8988T (cell line): ENCODE data around the gene GSTO2.
A peak's percentile ranks its signal among the peaks of the same experiment; 100 is the strongest.

Experiments used
- DNase-seq: peaks from one replicate; pipeline ENCODE4 v3.0.0; 2011

GSTO2 gene

DNA sequence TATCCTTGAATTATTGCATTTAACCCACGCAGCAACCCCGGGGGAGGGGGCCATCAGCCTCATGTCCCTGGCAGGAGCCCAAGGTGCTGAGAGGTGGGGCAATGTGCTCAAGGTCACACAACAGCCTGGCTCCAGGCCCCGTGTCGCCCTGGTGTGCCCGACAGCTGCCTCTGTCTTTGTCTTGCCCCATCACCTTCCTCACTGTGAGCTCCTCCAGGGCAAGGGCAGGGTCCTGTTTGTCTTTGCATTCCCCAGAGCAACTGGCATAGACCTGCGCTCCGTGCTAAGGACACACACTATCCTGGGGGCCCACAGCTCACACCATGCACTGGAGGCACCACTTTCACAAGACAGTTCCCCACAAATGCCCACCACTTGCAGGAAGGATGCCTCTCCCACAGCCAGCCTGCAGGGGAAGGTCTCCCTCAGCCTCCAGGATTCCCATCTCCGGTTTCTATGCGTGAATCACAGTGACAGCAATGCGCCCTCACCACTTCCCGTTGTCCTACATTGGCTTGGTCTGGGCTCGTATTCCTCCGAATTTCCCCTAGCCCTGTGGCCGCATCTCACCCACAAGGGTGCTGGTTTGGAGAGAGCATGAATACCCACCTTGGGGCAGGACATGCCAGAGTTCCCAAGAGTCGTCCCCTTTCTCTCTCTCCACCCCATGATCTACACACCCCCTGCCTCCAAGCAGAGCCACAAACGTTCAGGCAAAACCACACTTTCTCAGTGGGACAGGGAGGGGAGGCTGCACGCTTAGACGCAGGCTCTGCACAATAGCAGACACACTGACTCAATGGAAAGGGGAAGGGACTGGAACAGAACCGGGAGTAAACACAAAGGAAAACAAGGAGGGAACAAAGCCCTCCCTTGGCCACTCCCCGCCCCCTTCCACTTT lies 59.0 kb downstream of the GSTO2 start:
- peak; percentile 40 for DNase-seq

DNA sequence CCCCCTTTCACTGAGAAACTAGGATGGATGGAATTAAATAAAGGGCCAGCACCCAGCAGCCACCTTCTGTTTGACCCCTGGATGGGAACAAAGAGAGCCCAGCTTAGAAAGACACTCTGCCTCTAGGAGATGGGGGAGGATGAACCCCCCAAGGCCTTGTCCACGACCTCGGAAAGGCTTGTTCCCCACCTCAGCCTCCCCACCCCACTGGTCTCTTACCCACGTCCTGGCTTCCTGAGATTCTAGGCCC lies 59.6 kb downstream of the GSTO2 start:
- no peak for DNase-seq

DNA sequence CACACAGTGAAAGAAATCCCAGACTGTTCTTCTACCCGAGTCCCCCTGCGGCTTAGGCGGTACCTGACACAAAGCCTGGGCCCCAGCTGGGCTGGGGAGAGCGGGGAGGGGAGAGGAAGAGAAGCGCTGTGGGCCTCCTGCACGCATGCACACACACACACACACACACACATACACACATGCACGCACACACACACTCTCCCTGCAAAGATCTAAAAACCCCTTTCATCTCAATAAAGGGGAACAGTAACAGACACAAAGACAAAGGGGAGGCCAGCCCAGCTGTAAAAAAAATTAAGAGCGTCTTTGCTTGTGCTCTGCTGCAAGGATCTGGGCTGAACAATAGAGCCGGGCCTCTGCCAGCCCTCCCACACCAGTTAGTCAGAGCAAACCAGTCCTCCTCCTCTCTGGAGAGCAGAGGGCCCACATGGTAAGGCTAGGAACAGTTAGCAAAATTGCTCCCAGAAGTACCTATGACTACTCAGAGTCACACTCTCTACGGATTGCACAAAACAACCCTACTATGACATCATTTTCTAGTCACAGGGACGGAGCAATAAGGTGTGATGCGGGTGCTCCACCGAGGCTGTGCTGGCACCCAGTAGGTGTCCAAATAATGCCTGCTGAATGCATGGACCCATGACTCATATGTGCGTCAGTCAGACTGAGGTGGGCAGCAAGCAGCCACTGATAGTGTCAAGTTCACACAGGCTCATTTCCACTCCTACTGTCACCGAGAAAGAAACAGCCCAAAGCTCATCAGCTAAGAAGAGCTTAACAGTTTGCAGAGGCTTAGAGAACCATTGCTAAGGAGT lies 60.1 kb downstream of the GSTO2 start:
- peak; percentile 49 for DNase-seq

DNA sequence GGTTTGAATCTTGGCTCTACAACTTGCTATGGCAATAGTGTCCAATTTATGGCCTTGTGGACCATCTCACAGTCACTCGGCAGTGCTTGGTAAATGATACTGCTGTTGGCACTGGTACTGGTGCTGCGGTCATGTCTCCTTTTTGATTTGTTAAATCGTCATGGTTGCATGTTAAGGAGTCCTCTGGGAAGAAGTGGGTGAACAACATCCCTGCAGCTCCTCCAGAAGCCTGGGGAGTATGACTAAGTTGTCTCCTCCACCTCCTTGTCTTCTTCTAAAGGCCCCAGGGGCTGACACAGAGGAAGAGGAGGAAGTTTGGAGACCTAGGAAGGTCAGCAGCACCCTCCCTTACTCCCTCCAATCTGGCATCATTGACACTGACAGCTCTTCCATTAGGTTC lies 60.8 kb downstream of the GSTO2 start:
- DNase-seq, result no peak

DNA sequence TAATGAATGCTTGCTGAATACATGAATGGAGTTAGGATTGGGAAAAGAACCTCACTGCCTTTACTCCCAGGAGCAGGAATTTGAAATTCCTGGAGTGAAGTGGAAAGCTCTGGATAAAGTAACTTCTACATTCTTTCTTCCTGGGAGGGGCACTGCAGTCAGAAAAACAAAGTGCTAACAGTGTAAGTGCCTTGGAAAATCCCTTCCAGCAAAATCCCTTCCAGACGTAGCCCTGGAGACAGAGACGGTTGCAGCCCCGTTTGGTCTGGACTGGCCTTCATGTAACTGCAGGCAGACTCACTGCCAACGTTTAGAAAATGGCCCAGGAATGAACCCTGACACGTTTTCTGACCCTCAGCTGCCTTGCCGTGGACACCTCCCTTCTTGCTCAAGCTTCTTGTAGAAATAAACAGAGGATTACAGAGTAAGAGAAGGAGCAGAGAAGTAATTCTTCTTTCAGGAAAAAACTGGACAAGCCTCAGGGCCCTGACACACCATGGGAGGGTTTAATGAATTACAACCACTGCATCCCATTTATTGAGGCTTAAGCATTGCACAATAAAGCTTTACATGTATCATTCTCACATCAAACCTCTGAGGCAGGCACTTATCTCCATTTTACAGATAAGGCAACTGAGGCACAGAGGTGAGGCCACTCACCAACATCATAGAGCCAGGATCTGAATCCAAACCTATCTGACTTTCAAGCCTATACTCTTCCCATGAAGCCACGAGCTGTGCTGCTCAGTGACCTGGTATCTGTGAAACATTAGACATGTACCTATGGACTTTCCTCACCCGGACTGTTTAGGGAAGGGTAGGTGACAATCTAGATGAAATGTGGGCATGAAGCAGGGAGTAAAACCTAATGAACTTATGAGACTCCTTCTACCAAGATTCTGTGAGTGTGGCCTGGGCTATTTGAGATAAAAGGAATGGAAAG lies 61.5 kb downstream of the GSTO2 start:
- DNase-seq, result no peak

DNA sequence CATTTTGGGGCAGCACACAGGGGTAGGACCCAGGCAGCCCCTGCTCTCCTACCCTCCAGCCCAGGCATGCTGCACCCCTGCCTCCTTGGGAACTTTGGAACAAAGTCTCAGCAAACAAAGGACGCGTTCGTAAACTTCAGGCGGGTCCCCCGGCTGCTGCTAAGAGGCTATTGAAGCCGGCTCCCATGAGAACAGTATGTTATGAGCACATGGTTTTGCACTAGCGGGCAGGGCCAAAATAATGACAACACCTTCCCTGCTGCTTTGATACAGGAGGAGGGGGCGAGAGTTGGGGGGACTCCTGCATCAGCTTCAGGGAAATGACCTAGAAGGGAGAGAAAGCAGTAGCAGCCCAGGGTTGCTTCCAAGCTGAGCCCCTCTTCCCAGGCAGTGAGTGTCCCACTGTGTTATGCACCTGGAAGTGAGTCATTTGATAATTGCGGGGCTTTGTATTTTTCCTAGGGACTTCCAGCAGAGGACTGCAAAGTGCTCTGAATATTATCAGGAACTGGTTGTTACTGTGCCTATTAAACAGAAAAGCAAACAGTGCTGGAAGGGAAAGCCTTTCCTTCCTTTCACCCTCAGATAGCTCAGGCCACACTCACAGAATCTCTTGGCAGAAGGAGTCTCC lies 62.3 kb downstream of the GSTO2 start:
- peak; percentile 45 for DNase-seq

DNA sequence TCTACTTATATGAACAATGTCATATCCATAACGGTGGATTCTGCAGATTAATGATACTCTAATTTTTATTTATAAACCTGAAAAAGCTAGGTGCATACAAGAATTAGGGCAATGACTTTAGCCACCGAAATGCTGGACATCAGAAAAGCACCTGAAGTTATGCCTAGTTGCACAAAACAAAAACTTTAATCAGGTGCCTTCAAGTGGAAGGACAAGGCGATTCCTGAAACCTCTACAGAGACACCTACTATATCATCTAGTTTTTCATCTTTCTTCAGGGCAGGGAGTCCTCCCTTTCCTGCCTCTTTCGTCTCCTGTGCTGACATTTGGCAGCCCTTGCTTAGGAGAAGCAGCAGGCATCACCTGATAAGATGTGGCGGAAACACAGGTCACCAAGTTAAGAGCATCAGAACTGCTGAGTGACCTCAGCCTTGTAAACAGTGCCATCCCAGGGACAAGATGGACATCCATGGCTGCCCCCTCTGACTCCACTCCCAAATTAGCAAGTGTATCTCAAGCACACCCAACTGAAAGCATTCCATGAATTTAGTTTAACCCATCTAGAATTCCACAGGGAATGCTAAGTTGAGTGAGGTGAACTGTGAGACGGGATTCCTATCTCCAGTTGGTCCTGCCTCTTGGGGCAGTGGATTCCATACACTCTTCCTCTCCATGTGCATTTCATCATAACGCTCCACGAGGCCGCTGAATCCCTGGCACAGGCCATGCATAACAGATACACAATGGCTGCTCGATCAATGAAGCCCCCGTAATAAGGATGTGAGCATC lies 63.5 kb downstream of the GSTO2 start:
- DNase-seq, result no peak

DNA sequence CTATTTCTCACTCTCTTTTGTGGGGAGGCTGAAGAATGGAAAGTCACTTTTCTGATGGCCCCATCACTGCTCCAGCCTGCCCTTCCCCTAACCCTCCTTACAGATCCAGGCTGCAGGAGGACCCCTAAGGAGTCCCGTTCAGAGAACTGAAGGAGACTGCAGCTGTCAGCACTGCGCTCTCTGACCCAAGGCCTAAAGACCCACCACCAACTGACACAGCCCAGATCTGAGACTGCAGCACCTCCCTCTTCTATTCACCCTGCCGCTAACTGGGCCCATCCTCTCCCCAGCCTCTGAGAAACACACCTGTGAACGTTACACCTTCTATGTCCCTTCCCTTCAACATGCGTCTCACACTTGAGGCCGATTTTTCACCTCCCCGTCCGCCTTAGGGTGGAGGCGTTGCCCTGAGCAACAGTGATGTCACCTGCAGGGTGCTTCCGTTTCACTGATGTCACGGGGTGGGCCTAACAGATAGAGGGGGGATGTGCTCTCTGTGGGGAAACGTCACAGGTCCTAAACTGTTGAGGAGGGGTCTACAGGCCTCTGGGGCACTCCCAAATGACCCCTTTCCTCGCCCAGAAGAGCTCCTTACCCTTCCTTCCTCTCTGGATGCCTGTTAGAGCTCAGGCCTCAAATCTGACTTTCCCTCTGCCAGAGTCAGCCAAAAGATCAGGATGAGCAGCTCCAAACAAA lies 64.2 kb downstream of the GSTO2 start:
- no peak for DNase-seq

DNA sequence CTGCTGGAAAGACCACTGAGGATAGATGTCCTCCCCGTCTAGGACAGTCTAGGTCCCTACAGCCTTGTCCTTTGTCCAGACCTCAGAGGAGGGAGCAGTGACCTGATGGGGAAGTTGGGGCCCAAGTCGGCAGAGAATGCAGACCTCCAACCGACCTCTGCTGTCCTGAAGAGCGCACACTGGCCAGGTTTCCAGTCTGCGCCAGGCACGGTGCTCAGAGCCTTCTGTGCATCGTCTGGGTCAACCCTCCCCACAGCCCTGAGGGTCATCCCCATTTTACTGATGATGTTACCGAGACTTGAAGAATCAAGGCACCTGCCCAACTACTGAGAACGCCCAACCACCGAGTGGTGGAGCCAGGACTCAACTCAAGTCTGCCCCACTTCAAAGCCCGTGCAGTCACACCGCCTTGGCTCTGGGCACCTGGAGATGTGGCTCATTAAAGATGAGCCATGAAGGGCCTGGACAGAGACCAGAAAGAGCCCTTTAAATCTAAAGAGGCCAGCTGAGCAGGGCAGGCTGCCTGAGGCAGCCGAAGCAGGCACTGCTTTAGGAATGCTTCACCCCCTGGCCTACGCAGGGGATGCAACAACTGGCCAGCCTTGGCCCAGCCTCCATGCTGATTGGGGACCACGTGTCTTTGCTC lies 64.9 kb downstream of the GSTO2 start:
- no peak for DNase-seq

DNA sequence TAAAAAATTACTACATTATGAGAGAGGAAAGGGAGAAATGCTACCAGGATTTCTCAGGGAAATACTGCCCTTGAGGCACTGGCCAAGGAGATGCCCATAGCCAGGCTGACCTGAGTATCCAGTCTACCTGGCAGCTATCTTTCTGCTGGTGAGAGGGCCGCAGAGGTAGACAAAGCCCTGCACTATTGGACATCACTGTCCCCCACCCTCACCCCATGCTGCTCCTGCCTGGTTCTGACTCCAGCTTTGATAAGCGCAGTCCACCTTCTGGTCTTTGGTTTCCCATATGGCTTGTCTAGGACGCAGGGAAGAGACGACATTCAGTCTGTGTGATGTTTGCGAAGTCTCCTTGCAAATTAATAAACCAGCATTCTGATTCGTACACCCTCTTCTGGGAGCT lies 65.6 kb downstream of the GSTO2 start:
- DNase-seq, result no peak

DNA sequence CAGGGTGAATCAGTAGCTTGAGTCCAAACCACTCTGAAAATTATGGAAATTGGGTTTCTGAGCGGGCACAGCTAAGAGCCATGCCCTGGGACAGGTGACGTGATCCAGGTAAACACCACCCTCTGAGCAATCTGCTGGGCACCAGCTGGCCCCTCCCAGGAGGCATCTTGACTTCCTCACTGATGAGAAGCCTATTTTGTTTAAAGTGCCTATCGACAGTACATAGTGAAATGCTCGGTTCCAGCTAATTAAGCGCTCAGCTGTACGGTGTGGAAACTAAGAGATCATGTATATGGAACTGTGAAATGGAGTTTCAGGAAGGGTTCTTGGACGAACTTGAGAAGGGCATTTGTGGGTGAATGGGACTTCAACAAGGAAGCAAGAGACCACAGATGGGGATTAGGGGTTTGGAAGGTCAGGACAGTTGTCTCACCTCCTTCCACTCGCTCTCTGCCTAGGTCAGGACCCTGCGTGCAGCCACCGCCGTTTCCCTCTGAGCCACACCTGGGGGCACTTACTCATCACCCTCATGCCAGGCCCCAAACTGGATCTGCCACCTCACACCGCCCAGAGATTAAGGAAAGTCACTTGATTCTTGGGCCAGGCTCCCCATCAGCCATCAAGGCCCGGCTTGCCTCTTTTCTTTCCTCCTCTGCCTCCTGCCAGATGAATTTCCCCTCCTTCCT lies 66.1 kb downstream of the GSTO2 start:
- no peak for DNase-seq

DNA sequence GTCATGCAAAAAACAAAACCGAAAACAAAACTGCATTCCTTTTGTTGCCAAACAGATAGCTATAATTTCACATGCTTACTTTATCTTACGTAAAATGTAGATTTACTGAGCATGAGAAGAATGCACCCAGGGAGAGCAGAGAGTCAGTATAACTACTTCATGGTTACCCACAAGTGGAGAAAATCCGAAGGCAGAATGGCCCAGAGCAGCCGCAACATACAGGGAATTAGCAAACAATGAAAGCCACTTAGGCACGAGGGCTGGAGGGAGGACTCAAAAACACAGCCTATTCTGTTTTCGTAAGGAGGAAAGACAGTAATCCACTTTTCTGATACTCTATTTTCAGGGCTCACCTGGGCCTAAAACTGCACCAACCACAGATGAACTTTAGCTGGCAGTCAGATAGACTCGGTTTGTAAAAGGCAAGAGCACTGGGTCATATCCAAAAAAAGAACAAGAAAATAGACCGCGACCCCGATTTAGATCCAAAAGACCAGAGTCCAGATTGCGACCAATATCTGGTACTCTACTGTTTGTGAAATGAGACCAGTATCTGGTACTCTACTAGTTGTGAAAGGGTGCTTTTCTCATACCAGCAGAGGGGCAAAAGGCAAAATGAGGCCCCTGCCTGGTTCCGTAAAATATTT lies 68.0 kb downstream of the GSTO2 start:
- DNase-seq, result no peak

DNA sequence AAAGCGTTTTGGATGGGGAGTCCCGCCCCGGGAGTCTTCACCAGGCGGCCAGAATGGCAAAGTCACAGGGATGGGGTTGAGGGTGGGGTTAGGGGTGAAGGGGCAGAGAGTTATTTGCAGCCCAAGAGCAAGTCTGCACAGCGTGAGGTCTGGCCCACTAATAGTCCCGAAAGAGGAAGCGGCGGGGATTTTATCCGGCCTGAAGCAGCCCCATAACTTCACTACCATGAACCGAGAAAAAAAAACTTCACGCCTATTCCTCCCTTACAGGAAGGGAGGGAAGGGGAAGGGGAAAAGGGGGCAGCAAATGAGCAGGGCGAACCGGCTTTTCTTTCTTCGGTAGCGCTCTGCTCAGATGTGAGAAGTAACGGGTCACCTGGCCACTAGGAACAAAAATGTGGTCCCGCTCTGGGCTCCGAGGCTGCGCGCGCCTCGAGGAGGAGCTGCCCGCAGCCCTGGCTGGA lies 68.6 kb downstream of the GSTO2 start:
- DNase-seq, result no peak

DNA sequence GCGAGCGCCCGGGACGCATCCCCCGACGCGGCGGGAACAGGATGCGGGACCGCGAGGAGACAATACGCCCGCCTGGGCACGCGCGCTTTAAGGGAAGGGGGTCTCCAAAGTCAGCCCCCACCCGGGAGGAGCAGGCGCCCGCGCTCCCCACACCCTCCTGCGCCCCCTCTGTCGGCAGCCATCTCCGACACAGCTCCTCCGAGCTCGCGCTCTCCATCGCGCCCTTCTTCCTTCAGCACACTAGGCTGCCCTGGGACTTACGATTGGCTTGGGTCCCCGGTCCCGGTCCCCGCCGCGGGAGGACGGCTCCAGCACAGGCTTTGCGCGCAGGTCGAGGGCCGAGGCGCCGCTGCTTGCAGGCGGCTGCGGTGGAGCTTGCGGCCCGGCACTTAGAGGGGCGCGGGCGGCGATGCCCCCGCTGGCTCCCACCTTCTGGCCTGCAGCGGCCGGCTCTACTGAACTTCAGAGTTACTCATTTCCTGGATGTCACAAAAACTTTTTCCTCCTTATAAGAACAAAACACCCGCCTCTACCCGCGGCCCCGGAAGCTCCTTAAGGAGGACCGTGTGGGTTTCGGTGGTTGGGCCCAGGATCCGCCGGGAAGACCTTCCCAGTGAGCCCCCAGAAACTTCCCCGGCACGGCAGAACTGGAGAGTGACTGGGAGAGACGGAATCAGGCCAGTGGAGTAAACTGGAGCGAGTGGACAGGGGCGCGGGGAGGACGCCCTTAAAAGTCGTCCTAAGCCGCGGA lies 69.2 kb downstream of the GSTO2 start, which contains the start of gene ITPRIP:
Gene ITPRIP (minus strand): TSS at position 481 of the 751 bp plus-strand sequence. CDS start 22,414 bp downstream, outside the sequence.
- DNase-seq, result peak; percentile 60

DNA sequence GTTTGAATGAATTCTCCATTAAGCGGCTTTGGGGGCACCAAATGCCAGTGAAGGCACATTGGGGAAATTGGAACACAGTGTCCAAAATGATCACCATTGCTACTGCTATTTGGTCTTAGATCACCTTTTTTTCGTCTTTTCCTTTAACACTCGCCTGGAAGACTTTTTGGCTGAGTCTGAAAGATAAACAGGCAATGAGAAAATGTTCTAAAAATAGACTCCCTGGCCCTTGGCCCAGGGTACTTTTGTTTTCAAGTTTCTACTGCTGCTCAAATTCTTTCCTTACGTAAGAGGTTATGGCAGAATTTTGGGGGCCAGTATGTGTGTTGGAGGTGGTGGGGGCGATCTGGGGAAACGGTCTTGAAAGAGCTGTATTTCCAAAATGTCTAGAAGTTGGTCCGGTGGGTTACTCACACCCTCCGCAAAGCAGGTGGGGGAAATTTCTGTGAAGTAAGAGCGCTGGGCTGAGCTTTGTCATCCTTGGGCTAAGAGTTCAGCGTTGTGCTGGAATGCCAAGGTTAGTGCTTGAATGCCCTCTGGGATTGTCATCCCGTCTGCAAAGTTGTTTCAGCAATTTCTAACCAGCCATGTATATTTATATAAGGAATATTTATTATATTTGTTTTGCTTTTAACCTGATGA lies 70.6 kb downstream of the GSTO2 start:
- no peak for DNase-seq

DNA sequence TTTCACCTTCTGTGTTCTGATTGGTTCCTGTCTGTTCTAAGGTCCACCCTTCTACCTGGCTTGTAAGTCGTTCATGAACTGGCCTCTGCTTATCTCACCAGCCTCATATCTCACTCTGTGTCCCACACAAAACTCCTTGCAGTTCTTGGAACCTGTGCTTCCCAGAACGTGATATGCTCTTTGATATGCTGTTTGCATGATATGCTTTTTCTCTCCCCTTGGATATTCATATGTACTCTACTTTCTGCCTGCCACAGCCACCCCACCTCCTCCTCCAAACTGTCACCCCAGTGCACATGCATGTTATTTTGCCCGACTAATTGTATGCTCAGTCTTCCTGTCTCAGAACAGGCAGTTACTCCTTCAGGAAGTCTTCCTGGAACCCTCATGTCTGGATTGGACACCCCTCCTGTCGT lies 71.1 kb downstream of the GSTO2 start:
- DNase-seq, result no peak

DNA sequence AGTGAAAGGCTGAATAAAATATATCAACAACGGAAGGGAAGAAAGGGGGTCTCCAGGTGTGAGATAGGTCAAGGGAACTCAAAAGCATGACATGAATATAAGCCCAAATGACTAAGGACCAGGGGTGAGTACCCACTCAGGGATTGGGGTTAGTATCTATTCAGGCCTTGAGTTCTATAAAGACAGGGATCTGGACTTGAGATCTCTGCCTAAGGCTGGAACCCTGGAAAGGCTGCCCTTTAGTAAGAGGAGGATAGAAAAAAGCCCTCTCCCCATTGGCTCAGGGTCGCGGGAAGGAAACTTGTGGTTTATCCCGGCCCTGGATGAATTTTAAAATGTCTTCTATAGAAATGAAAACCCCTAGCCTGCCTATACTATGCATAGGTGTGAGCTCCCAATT lies 71.7 kb downstream of the GSTO2 start:
- no peak for DNase-seq

DNA sequence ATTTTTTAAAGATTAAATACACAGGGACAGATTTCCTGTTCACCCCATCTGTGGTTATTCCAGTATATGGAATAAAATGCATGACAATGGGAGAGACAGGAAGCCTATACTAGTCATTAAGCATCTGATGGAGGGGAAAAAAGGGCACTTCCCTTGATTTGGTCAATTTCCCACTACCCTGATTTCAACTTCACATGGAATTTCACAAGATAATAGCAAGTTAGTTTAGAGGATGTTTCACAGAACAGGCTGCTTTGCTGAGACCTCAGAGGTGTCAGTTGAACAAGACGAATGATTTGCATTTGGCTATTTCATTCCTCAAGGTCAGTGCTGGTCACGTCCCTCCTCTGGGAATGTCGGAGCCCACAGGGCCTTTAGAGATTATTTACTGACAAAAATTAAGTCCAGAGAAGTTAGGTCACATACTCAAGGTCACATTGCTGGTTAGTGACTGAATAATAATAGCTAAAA lies 74.0 kb downstream of the GSTO2 start:
- no peak for DNase-seq
